Umbilical cord (tissue), 2 donors: ENCODE data around the gene ZNF444. TPM values are rescaled to one million over a fixed set of nuclear protein-coding genes. Genes with fewer than 3 reads are reported as not detected.
"Not testable (repeated sequence)": the region's sequence is repeated elsewhere in the genome, so short reads cannot be mapped to it uniquely, and the experiment has no call there.

Experiments used
- DNase-seq: peaks from one replicate; pipeline ENCODE4 v3.0.0-alpha.2; 2015; ENCODE audit warnings: low spot score
- total RNA-seq: library from RNA; depleted of rRNA; stranded (reverse); fragments of >200 nt; gene quantifications from one replicate; pipeline ENCODE4 v1.2.3, GENCODE V29; 2014; ENCODE audit warnings: low replicate concordance; ENCODE audit not compliant: insufficient read depth

The ZNF444 gene
- total RNA-seq = 15.2 TPM

DNA sequence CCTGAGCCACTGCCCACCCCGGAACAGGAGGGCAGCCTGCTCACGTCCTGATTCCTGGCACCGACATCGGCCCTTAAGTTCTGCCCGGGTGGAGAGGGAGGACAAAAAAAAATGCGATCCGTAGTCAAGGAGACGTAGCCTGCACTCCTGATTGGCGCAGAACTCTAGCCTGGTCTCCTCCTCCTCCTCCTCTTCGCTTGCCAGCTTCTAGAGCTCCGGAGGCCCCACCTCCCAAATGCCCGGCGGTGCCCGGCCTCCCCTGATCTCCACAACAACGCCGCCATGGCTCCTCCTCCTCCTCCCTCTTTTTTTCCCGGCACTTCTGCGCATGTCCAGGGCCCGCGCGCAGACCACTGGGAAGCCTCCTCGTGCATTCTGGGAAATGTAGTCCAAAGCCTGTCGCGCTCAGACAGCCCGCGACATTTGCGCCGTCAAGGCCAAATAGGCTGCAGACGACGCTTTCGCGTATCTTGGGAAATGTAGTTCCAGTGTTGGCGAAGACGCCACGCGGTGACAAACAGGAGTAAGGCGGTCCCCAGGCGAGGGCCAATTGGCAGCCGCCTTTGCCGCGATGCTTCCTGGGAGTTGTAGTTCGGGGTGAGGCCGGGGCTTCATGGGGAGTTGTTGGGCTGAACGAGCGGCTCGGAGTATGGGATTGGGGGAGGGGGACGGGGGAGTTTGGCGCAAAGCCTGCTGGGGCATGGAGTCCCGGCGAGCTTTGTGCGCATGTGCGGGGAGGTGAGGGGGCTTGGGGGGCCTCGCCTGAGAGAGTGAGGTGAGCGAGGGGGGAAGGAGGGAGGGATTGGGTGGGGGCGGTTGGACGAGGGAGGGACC lies at the start of gene ZNF444:
TSS of gene ZNF444 (plus strand) at position 705 of the 834 bp plus-strand sequence. CDS start 5,625 bp downstream, outside the sequence.
- DNase-seq = peak; percentile 100

DNA sequence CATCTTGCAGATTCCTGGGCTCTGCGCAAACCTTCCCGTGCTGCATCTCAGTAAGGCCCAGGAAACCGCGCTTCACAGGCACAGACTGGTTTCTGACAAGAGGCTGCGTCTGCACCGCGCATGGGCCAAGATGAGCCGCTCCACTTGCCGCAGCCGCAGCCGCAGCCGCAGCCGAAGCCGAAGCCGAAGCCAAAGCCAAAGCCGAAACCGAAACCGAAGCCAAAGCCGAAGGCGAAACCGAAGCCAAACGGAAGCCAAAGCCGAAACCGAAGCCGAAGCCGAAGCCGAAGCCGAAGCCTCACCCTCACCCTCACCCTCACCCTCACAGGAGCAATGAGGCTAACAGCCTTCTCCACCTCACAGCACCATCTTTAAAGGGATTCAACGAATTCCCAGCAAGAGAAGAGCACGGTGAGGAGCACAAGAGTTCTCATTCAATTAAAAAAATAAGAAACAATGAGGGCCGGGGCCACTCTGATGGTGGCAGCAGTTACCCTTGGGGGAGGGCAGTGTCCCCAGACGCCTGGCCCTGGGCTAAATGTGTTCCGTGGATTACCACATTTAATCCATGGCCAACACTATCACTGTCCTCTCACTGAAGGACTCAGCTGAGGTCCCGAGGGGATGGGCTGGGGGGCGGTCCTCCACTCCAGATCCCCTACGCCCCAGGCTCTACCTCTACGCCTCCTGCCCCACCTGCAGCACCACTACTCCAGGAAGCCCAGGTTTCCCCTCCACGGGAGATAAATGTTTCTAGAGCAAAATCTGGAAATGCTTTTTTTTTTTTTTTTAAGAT lies 49.1 kb upstream of the ZNF444 start:
- no peak for DNase-seq

DNA sequence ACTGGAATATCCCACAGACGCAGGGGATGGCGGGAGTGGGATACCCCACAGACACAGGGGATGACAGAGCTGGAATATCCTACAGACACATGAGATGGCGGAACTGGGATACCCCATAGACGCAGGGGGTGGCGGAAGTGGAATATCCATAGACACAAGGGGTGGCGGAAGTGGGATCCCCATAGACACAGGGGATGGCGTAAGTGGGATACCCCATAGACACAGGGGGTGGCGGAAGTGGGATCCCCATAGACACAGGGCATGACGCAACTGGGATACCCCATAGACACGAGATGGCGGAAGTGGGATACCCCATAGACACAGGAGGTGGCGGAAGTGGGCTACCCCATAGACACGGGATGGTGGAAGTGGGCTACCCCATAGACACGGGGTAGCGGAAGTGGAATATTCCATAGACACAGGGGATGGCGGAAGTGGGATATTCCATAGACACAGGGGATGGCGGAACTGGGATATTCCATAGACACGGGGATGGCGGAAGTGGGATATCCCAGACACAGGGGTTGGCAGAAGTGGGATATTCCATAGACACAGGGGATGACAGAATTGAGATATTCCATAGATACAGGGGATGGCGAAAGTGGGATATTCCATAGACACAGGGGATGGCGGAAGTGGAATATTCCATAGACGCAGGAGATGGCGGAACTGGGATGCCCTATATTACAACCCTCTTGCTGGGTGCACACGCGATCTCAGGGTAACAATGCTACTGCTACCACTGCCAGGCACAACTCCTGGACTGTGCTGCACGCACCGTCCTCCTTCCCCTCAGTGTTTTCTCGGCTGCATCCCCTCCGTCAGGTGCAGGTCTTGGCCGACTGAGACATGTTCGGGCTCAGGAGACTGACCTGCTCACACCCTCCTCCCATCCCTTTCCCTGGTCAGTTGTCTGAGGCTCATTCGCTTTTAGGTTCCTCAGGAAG lies 48.1 kb upstream of the ZNF444 start:
- DNase-seq = no peak

GRCh38 chr19:56094449-56094848 lies 46.6 kb upstream of the ZNF444 start:
- DNase-seq = no peak

DNA sequence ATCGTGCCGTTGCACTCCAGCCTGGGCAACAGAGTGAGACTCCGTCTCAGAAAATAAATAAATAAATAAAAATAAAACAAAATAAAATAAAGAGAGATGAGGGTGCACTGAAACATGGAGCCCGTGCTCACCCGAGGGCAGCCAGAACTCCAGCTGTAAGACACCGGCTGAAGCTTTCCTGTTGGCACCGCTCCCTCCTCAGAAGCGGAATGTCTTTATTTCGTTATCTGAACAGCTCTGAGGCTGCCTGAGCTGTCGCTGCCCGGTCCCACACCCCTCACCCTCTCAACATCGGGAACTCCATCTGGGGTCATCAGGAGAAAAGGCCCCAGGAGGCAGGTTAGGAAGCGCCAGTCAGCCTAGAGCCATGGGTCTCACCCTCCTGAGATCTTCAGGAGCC lies 44.4 kb upstream of the ZNF444 start:
- DNase-seq = no peak

GRCh38 chr19:56097306-56097705 lies 43.8 kb upstream of the ZNF444 start:
- no peak for DNase-seq

- DNase-seq = no peak
Measured at GRCh38 chr19:56097776-56098175, 43.3 kb upstream of the ZNF444 start.

DNA sequence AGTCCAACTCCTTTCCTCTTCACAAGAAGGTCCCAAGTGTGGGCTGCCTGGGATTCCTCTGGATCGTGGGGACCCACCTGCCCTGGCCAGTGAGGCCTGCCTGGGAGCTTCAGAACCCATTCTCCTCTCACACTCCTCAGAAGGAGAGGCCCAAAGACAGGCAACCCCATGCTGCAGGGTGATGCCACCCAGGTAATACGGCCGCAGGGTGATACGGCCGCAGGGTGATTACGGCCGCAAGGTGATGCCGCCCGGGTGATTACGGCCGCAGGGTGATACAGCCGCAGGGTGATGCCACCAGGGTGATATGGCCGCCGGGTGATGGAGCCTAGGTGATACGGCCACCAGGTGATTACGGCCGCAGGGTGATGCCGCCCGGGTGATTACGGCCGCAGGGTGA lies 42.9 kb upstream of the ZNF444 start:
- DNase-seq = not testable (repeated sequence)

GRCh38 chr19:56098731-56099568 lies 42.1 kb upstream of the ZNF444 start:
- DNase-seq = no peak

DNA sequence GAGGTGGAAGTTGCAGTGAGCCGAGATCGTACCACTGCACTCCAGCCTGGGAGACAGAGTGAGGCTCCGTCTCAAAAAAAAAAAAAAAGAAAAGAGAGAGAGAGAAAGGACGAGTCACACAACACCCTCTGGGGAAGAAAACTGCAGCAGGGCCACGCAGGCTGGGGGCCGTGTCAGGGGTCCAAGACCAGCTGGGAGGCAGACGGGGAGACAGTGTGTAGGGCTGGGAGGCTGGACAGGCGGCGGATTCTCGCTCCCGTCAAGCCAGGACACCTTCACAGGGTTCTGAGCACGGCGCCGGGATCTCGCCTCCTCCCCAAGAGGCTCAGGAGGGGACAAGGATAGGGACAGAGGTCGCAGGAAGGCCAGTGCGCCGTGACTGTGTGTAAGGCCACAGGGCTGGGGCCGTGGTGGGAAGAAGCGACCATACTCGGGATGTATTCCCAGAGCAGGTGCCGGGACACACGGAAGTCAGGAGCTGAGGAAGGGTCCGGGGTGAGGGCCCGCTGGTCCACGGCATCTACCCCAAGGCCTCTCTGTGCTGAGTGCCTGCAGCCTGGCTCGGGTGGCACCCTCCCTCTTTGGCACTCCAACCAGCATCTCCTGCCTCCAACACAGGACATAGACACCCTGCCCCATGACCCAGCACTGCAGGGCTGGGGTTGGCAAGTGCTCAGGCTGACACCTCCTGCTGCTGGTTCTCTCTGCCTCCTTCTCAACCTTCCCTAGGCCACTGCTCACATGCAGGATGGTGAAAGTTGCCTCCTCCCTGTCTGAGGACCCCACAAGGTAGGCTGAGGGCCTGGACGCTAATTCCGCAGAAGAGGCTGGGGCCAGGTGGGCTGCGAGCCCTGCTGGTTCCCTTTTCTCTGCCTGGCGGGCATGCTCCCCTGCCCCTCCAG lies 41.2 kb upstream of the ZNF444 start:
- no peak for DNase-seq

GRCh38 chr19:56101095-56101494 lies 40.0 kb upstream of the ZNF444 start:
- no peak for DNase-seq

DNA sequence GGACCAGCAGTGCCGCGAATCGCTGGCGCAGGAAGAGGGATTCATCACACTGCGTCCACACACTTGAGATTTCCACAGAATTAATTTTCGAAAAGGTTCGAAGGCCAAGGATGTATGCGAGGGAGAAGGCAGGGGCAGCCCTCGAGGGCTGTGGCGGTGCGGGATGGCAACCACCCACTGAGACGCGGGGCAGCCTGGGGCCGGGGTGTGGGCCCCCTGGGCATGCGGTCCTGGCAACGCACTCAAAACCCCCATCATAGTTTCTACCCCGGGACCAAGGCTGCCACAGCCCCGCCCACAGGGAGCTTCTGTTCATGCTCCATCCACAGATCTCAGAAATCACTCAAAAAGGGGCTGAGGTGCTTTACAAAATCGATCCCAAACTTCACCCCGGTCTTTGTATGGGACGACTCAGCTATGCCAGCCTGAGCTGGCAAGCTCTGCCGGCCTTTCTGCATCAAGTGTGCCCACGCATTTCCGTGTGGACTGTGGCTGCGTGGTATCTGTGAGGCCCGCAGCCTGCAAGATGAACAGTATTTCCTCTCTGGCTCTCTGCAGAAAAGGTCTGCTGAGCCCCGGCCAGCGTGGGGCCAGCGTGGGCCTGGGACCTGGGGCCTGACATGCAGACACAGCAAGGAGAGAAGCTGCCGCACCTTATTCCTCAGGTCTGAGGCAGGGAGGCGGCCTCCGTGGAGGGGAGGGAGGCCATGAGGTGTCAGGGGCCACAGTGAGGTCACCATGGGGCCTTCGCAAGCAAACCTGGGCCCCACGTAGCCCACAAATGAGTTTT lies 39.1 kb upstream of the ZNF444 start:
- DNase-seq = no peak

GRCh38 chr19:56103027-56103614 lies 38.0 kb upstream of the ZNF444 start:
- DNase-seq = no peak

GRCh38 chr19:56104423-56104822 lies 36.7 kb upstream of the ZNF444 start:
- DNase-seq = no peak

DNA sequence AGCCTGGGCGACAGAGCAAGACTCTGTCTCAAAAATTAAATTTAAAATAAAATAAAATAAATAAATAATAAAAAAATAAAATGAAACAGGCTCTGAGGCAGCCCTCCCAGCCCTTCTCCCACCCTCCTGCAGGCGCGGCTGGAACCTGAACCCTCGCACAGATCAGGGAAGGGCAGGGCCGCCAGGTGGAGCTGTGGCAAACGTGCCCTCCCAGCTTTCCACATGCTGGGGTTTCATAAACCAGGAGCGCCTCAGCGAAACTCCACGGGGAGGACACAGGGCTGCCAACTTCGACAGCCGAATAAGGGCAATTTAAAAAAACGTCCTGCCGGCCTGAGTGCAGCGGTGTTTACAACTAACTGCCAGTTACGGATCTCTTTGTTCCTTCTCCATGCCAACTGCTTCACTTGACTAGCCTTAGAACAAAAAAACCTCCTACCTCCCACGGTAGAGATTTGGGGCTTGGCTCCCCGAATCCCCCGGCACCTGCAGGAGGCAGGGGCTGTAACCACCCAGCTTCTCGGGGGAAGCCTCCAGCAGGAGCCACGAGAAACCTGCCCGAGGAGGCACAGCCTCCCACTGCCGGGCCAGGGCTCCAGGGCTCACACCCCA lies 35.9 kb upstream of the ZNF444 start:
- peak; percentile 46 for DNase-seq

- not testable (repeated sequence) for DNase-seq
Measured at GRCh38 chr19:56105831-56106396, 35.2 kb upstream of the ZNF444 start.

- DNase-seq = no peak
Measured at GRCh38 chr19:56106397-56106849, 34.7 kb upstream of the ZNF444 start.
